ENCODE measurements around the gene FLOT1.

FLOT1 gene

GRCh38 chr6:30742316-30743098, at the start of gene FLOT1:
Gene FLOT1, minus strand, starts transcription at chr6:30742687. Its CDS starts 498 bp downstream, at chr6:30742189.
- DNase-seq (ENCODE audit: low read depth): peak; percentile 68

GRCh38 chr6:30790724-30791383, 48.4 kb upstream of the FLOT1 start:
- DNase-seq (ENCODE audit: low read depth): no peak

GRCh38 chr6:30789606-30790005, 47.1 kb upstream of the FLOT1 start:
- no peak for DNase-seq (ENCODE audit: low read depth)

- no peak for DNase-seq (ENCODE audit: low read depth)
These were observed 45.5 kb upstream of the FLOT1 start for GRCh38 chr6:30787954-30788353.

GRCh38 chr6:30782425-30783014, 40.0 kb upstream of the FLOT1 start:
- no peak for DNase-seq (ENCODE audit: low read depth)

- no peak for DNase-seq (ENCODE audit: low read depth)
These were observed 39.4 kb upstream of the FLOT1 start for GRCh38 chr6:30781743-30782424.

GRCh38 chr6:30781395-30781742, 38.9 kb upstream of the FLOT1 start:
- DNase-seq (ENCODE audit: low read depth): no peak

- DNase-seq (ENCODE audit: low read depth): no peak
These were observed 38.1 kb upstream of the FLOT1 start for GRCh38 chr6:30780642-30780920.

- DNase-seq (ENCODE audit: low read depth): no peak
These were observed 37.6 kb upstream of the FLOT1 start for GRCh38 chr6:30779850-30780641.

- no peak for DNase-seq (ENCODE audit: low read depth)
These were observed 35.6 kb upstream of the FLOT1 start for GRCh38 chr6:30778001-30778635.

- no peak for DNase-seq (ENCODE audit: low read depth)
These were observed 34.6 kb upstream of the FLOT1 start for GRCh38 chr6:30777155-30777485.

- DNase-seq (ENCODE audit: low read depth): no peak
These were observed 34.1 kb upstream of the FLOT1 start for GRCh38 chr6:30776390-30777154.

GRCh38 chr6:30775104-30775503, 32.6 kb upstream of the FLOT1 start:
- DNase-seq (ENCODE audit: low read depth): no peak

GRCh38 chr6:30774701-30775100, 32.2 kb upstream of the FLOT1 start:
- no peak for DNase-seq (ENCODE audit: low read depth)

- no peak for DNase-seq (ENCODE audit: low read depth)
These were observed 28.1 kb upstream of the FLOT1 start for GRCh38 chr6:30770592-30770991.

GRCh38 chr6:30769853-30770524, 27.5 kb upstream of the FLOT1 start:
- DNase-seq (ENCODE audit: low read depth): no peak

- peak; percentile 59 for DNase-seq (ENCODE audit: low read depth)
These were observed 26.8 kb upstream of the FLOT1 start for GRCh38 chr6:30769088-30769852.

GRCh38 chr6:30768634-30769087, 26.2 kb upstream of the FLOT1 start:
- DNase-seq (ENCODE audit: low read depth): peak; percentile 9

- no peak for DNase-seq (ENCODE audit: low read depth)
These were observed 25.4 kb upstream of the FLOT1 start for GRCh38 chr6:30767944-30768301.

All from activated T-cell treated with anti-CD3 and anti-CD28 coated beads for 1 hour (primary cell).